Measurements from ENCODE around the gene FAHD1. TPM values are rescaled to one million over a fixed set of nuclear protein-coding genes. Genes with fewer than 3 reads are reported as not detected.

FAHD1 gene
- total RNA-seq, 6 experiments from 2014 or later = 25.5 to 96.5 (median 36.0) TPM

- DNase-seq (no peak), ATAC-seq (no peak)
- H3K27me3 ChIP-seq = no peaks in the 10 kb centered on the region
- intact Hi-C loops (cut with DNase I) = no loop called here
- no peak overlapping the region for H3K4me3 ChIP-seq
- no peak for TF ChIP-seq POLR2A (IDR thresholded peaks at IDR 0.05)
- no peak for TF ChIP-seq CTCF (IDR thresholded peaks at IDR 0.05)
- 28% methylated on average over 8 of the region's 9 CpGs for WGBS (ENCODE audit: insufficient coverage, low coverage, low lambda C conversion rate, missing lambda C conversion rate)
- no peaks in the 10 kb centered on the region for H3K36me3 ChIP-seq
- H3K9me3 ChIP-seq = no peaks in the 10 kb centered on the region
- H3K4me1 ChIP-seq = peaks cover 0 to 55% (median 8%) of the 10 kb centered on the region in 4 donors
- H3K27ac ChIP-seq = no peak overlapping the region
Observed at GRCh38 chr16:1832838-1833454, 5.9 kb downstream of the FAHD1 start.

GRCh38 chr16:1834096-1834495 is 7.1 kb downstream of the FAHD1 start:
- Histone ChIP-seq H3K36me3 (no peaks in the 10 kb centered on the region), H3K27ac (no peak overlapping the region), H3K27me3 (no peaks in the 10 kb centered on the region), H3K4me3 (no peak overlapping the region), H3K4me1 (peaks cover 0 to 46% (median 8%) of the 10 kb centered on the region in 4 donors), H3K9me3 (no peaks in the 10 kb centered on the region)
- TF ChIP-seq CTCF (IDR thresholded peaks at IDR 0.05) = no peak
- no peak for TF ChIP-seq POLR2A (IDR thresholded peaks at IDR 0.05)
- ATAC-seq (no peak), DNase-seq (no peak)
- WGBS (ENCODE audit: insufficient coverage, low coverage, low lambda C conversion rate, missing lambda C conversion rate) = 33% methylated on average over 5 of the region's 5 CpGs
- intact Hi-C loops (cut with DNase I) = no loop called here

- Histone ChIP-seq H3K36me3 (no peaks in the 10 kb centered on the region), H3K9me3 (no peaks in the 10 kb centered on the region), H3K27ac (no peak overlapping the region), H3K4me3 (no peak overlapping the region), H3K27me3 (no peaks in the 10 kb centered on the region), H3K4me1 (no peaks in the 10 kb centered on the region)
- DNase-seq (no peak), ATAC-seq (no peak)
- intact Hi-C loops (cut with DNase I) = no loop called here
- 66% methylated on average over 9 of the region's 9 CpGs for WGBS (ENCODE audit: insufficient coverage, low coverage, low lambda C conversion rate, missing lambda C conversion rate)
- TF ChIP-seq CTCF (IDR thresholded peaks at IDR 0.05) (no peak), POLR2A (IDR thresholded peaks at IDR 0.05) (no peak)
Observed at GRCh38 chr16:1839554-1839953, 12.5 kb downstream of the FAHD1 start.

- 50% methylated on average over 3 of the region's 4 CpGs for WGBS (ENCODE audit: insufficient coverage, low coverage, low lambda C conversion rate, missing lambda C conversion rate)
Observed at GRCh38 chr16:1845985-1846384, 19.0 kb downstream of the FAHD1 start.

More at GRCh38 chr16:1845985-1846384, 19.0 kb downstream of the FAHD1 start:
- Histone ChIP-seq H3K4me3 (no peak overlapping the region), H3K27me3 (no peaks in the 10 kb centered on the region), H3K9me3 (no peaks in the 10 kb centered on the region), H3K27ac (no peak overlapping the region), H3K4me1 (no peaks in the 10 kb centered on the region), H3K36me3 (no peaks in the 10 kb centered on the region)
- no peak for DNase-seq
- intact Hi-C loops (cut with DNase I) = no loop called here
- TF ChIP-seq CTCF (IDR thresholded peaks at IDR 0.05) (no peak), POLR2A (IDR thresholded peaks at IDR 0.05) (no peak)
- no peak for ATAC-seq
